ENCODE data around the gene RNF144B.

- TF ChIP-seq POLR2A (IDR thresholded peaks at IDR 0.05; ENCODE audit: low read depth, low read length) (no peak), POLR2AphosphoS5 (IDR thresholded peaks at IDR 0.05; ENCODE audit: low read depth, low read length) (no peak), TAF1 (IDR thresholded peaks at IDR 0.05; ENCODE audit: low read depth, low read length) (no peak), PAX5 (IDR thresholded peaks at IDR 0.05; ENCODE audit: insufficient read depth, low read length, severe bottlenecking) (no peak)
These were observed 18.7 kb upstream of the RNF144B start for GRCh38 chr6:18368277-18369105.

All from GM12891 (cell line).